Umbilical cord (tissue), 2 donors: ENCODE measurements around the gene FBH1. TPM values are rescaled to one million over a fixed set of nuclear protein-coding genes. Genes with fewer than 3 reads are reported as not detected.
"Not testable (repeated sequence)": the region's sequence is repeated elsewhere in the genome, so short reads cannot be mapped to it uniquely, and the experiment has no call there.

Source experiments
- DNase-seq: peaks from one replicate; pipeline ENCODE4 v3.0.0-alpha.2; 2015; ENCODE audit warnings: low spot score
- total RNA-seq: library from RNA; depleted of rRNA; stranded (reverse); fragments of >200 nt; gene quantifications from one replicate; pipeline ENCODE4 v1.2.3, GENCODE V29; 2014; ENCODE audit warnings: low replicate concordance; ENCODE audit not compliant: insufficient read depth

FBH1 gene
- total RNA-seq, 1 donor from 2014 or later, result 62.1 TPM

GRCh38 chr10:5876181-5876768 is 13.8 kb upstream of the FBH1 start:
- DNase-seq, result no peak

GRCh38 chr10:5877041-5877440 is 13.0 kb upstream of the FBH1 start:
- DNase-seq, result not testable (repeated sequence)

GRCh38 chr10:5882961-5883360 is 7.1 kb upstream of the FBH1 start:
- DNase-seq, result no peak

GRCh38 chr10:5885619-5886018 is 4.4 kb upstream of the FBH1 start:
- no peak for DNase-seq

- no peak for DNase-seq
Observed at GRCh38 chr10:5887029-5887428, 3.0 kb upstream of the FBH1 start.

- DNase-seq, result no peak
Observed at GRCh38 chr10:5887641-5888040, 2.4 kb upstream of the FBH1 start.

GRCh38 chr10:5888351-5888750 is 1.7 kb upstream of the FBH1 start:
- DNase-seq, result no peak

GRCh38 chr10:5888843-5889623 is 1.0 kb upstream of the FBH1 start:
- peak; percentile 28 for DNase-seq

GRCh38 chr10:5890452-5890915 is 441 bp downstream of the FBH1 start:
- DNase-seq, result peak; percentile 15

- peak; percentile 7 for DNase-seq
Observed at GRCh38 chr10:5891009-5891408, 966 bp downstream of the FBH1 start.

GRCh38 chr10:5892007-5892406 is 2.0 kb downstream of the FBH1 start:
- no peak for DNase-seq

- no peak for DNase-seq
Observed at GRCh38 chr10:5893321-5893720, 3.3 kb downstream of the FBH1 start.

GRCh38 chr10:5894403-5894802 is 4.4 kb downstream of the FBH1 start:
- no peak for DNase-seq

GRCh38 chr10:5894873-5895272 is 4.8 kb downstream of the FBH1 start:
- no peak for DNase-seq

GRCh38 chr10:5895365-5895764 is 5.3 kb downstream of the FBH1 start:
- DNase-seq, result no peak

- no peak for DNase-seq
Observed at GRCh38 chr10:5895804-5896203, 5.8 kb downstream of the FBH1 start.

- DNase-seq, result no peak
Observed at GRCh38 chr10:5896208-5897052, 6.4 kb downstream of the FBH1 start.

- DNase-seq, result no peak
Observed at GRCh38 chr10:5897053-5897340, 7.0 kb downstream of the FBH1 start.

- DNase-seq, result no peak
Observed at GRCh38 chr10:5897504-5897903, 7.5 kb downstream of the FBH1 start.

- DNase-seq, result no peak
Observed at GRCh38 chr10:5898163-5898562, 8.1 kb downstream of the FBH1 start.

GRCh38 chr10:5900247-5900646 is 10.2 kb downstream of the FBH1 start:
- DNase-seq, result no peak

- no peak for DNase-seq
Observed at GRCh38 chr10:5902511-5903274, 12.7 kb downstream of the FBH1 start.
